GM19438 (cell line): Measurements from ENCODE around the gene ABCB10.
"Not testable (repeated sequence)": the region's sequence is repeated elsewhere in the genome, so short reads cannot be mapped to it uniquely, and the experiment has no call there.

Experiments
- ATAC-seq: cut with Tn5 transposase; IDR thresholded peaks from one replicate; pipeline ENCODE4 v1.9.1; 2021; ENCODE audit warnings: low read depth; ENCODE audit not compliant: unreplicated experiment

The ABCB10 gene

DNA sequence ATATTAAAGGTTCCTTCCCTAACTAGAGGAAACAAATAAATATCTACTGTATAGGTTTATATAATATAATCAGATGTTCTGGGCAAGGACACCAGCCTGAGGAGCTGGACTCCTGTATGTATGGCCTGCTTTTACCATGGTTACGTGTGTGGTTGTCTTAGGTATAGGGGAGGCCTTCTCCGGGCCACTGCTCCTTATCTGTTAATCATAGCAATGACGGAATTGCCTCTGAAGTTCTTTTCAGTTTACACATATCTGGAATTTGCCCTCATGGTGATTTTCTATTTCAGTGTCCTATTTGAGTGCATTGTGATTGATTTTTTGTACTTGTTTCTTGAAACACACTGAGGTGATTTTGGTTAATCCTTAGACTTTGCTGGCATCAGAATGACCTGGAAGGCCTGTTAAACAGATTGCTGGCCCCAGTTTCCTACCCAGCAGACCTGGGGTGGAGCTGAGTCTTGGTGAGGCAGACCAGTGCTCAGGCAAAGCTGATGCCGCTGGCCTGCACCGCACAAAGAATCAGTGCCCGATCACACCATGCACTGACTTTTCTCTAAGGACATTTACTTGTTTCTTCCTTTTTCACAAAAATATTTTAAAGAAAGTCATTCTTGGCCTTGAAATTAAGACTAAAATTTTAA is 18.5 kb downstream of the ABCB10 start:
- ATAC-seq, result no peak

DNA sequence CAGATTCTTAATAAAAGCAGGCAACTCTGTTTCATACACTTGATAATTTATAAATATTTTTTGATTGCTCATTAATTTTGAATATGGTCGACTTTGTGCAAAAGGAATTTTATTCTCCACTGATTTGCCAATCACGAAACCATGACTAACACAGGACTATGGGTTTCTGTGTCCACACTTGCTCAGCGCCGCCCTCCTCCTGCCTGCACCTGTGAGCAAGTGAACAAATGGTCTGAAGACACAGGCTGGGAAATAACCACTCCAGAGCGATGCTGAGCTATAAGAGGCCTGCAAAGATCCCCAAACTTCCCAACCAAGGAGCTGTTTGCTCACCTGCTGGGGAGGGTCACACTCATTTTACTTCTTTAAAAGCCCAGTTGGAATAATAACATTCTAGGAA is 19.6 kb downstream of the ABCB10 start:
- ATAC-seq, result no peak

DNA sequence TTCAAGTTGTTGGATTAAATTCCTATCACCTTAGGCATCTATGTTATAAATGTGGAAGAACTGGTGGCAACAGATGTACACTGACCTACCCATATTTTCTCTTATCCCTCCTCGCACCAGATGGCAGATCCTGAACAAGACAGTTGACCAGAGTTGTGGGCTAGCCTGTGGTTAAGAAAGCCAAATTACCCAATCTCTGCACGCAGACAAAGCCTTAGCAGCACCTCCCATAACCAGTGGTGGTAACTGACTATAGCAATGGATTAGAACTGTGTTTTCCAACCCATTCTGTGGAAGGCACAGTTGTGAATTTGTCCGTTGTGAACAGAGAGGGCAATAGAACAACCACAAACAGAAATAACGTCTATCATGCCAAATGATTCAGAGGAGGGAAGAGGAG is 20.6 kb downstream of the ABCB10 start:
- ATAC-seq, result no peak

DNA sequence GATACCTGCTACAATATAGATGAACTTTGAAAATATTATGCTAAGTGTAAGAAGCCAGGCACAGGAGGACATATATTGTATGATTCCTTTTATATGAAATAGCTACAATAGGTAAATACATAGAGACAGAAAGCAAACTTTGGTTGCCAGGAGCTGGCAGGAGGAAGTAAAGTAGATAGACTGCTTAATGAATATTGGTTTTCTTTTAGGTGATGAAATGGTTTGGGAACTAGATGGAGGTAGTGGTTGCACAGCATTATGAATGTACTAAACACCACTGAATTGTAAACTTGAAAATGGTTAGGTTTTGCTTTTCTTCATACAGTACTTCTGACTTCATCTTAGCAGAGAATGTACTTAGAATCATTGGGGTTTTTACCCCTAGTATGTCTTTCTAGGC is 21.5 kb downstream of the ABCB10 start:
- no peak for ATAC-seq

DNA sequence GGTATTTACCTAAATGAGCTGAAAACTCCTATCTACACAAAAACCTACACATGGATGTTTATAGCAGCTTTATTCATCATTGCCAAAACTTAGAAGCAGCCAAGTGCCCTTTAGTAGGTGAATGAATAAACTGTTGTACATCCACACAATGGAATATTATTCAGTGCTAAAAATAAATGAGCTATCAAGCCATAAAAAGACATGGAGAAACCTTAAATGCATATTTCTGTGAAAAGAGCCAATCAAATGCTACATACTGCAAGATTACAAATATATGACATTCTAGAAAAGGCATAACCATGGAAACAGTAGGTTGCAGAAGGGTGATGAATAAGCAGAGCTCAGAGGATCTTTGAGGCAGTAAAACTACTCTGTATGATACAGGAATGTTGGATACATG is 23.3 kb downstream of the ABCB10 start:
- ATAC-seq, result no peak

DNA sequence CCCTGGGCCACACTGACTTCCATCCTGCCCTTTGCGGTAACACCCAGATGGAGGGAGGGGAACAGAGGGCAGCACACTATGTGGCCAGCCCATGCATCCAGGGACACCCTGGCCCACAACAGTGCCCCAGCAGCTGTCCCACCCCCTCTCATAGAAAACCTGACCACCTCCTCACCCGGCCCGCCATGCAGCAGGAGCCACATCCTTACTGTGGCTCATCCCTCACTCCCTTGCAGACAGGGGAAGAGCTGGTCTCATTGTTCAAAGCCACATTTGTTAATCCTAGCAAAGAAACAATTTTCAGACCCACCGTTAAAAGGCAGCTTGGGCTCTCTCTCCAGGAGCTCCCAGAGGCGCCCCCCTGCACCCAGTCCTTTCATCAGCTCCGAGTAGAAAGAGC is 27.2 kb downstream of the ABCB10 start:
- ATAC-seq, result no peak

DNA sequence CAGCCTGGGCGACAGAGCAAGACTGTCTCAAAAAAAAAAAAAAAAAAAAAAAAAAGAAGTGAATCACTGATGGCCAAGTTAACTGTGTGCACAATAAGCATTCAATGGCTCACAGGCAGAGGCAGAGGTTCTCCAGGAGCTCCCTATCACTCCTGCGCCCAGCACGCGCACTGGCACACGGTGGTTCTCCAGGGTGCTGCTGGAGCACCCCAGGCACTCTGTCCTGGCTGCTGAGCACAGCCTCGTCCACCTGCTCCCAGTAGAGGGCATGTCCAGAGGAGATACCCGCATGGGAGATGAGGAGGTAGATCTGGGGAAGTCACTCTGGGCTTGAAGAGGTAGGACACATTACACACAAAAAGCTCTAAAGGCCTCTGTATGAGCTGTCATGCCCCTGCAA is 28.9 kb downstream of the ABCB10 start:
- ATAC-seq, result no peak

DNA sequence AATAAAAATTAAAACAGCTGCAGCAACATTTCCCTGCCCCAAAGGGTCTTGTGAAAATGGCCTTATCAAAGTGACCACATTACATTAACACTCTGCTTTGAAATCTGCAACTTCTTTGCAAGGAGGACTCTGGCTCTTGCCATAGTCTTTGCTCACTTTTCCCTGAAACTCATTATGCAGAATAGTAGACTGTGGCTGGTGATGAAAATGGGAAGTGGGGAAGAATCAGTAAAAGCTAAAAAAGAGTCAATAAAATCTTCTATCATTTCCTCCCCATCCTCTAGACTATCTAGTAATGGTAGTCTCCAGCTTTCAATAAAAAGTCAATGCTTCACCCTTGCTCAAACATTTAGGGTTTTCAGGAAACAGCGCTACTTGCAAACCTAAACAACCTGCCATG is 31.8 kb downstream of the ABCB10 start:
- ATAC-seq, result no peak

DNA sequence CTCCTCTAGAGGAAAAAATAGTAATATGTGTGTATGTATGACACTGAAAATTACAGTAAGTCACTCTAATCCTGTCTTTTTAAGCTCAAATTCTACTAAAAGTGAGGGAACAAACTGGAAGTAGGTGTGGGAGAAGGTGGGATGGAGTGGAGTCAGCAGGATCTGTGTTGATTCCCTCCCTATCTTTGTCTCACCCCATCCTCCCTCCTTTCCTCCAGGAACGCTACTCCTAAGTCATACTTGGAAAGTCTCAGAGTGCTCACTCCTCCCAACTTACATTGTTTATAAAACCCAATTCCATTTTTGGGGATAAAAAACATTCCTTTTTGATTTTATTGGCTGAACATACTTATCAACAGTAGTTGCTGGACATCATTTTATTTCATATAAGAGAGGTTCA is 35.5 kb downstream of the ABCB10 start:
- ATAC-seq, result no peak

DNA sequence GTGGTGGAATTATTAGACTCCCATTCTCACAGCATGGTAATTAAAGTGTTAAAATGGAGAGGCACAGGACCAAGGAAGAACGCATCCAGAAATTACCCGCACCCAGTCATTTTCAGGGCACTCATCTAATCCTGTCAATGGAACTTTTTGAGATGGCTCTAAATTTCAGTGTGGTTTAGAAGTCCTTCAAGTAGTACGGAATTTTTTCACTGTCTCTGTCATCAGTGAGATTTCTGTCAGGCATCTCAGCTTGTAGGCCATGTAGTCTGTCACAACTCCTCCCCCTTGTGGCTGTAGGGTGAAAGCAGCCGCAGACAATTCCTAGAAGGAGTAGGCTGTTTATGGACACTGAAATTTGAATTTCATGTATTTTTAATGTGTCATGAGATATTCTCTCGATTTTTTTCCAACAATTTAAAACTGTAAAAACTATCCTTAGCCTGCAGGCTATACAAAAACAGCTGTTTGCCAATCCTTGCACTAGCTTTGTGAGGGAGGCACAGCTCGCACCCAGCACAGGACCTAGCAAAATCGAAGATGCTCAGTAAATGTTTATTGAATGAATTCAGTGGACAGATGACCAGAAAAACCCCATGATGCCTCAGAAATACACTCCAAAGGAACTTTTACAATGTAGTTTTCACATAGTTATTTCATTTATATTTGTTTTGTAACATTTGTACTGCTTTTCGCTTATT is 43.8 kb downstream of the ABCB10 start:
- no peak for ATAC-seq

DNA sequence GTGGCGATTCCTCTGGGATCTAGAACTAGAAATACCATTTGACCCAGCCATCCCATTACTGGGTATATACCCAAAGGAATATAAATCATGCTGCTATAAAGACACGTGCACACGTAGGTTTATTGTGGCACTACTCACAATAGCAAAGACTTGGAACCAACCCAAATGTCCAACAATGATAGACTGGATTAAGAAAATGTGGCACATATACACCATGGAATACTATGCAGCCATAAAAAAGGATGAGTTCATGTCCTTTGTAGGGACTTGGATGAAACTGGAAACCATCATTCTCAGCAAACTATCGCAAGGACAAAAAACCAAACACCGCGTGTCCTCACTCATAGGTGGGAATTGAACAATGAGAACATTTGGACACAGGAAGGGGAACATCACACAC is 46.9 kb downstream of the ABCB10 start:
- not testable (repeated sequence) for ATAC-seq

DNA sequence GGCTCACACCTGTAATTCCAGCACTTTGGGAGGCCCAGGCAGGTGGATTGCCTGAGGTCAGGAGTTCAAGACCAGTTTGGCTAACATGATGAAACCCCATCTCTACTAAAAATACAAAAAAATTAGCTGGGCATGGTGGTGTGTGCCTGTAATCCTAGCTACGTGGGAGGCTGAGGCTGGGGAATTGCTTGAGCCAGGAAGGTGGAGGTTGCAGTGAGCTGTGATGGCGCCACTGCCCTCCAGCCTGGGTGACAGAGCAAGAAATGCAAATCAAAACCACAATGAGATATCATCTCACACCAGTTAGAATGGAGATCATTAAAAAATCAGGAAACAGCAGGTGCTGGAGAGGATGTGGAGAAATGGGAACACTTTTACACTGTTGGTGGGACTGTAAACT is 47.3 kb downstream of the ABCB10 start:
- not testable (repeated sequence) for ATAC-seq

DNA sequence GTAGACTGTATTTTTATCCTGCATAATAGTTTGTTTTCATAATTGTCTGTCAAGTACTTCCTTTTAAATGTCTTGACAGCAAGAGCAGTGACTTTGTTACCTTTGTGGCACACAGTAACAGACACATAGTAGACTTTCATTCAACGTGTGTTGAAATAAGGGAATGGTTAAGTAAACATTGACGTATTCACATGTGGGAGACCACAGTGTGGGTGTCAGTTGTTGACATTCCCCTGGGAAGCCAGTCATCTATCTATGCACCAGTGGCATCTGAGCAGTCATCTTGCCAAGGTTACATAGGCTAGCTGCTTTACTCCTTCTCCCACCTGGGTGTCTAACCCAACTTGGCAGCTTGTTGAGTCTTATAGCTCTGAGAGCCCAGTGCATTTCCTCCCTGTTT is 48.9 kb downstream of the ABCB10 start:
- no peak for ATAC-seq

DNA sequence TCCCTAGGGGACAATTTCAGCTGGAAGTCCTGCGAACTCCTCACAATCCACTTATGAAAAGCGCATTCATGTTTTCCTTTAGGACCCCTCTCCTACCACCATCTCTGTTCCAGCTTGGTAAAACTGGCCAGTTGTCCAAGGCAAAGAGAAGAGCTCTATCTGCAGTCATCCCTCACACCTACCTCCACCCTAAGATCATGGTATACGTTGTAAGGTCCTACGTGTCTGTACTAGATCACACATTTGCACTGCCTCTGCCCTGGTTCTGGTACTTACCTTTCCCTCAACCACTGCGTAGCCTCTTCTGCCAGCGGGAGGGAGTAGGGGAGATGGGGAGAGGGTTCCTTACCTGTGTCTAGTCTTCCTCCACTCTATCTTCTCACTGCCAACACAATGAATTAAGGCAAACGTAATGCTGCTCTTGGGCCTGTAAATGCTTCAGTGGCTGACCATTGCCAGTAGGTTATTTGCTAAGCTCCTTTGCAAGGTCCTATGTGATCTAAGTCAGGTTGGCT is 49.6 kb downstream of the ABCB10 start:
- no peak for ATAC-seq

DNA sequence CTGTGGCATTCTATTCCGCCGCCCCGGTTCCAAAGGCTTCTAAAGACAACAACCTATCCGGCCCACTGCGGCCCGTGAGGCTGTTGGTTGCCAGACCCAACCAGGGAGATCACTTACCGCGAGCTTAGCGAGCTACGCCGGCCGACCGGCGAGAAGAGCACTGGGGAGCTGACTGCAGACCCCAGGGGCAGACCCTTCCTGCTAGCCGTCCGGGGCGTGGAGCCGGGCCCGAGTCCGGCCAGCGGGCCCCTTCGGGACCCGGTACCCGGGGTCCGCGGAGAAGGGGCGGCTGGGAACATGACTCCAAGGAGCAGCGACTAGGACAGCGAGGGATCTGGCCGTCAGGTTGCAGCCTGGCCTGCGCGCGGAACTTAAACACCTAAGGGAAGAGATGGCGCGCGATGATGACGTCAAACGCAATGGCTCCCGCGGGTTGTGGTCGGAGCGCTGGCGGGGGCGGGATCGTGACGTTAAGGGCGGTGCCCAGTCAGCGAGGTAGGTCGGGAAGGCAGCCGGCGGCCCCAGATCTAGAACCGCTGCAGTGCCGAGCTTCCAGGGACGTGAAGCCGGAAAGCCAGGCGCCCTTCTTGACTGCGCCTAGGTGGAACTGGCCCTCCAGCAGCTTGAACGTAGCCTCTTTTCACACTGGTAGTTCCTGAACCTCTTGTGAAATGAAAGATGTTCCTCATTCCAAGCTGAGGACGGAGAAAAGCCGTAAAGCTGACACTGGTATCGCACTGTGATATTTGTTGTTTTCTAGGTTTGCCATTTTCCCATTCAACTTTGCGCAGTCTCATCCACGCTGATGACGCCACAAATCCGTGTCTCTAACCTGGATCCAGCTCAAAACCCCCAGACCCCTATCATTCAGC is 50.3 kb downstream of the ABCB10 start, which contains the start of gene NUP133:
TSS of gene NUP133 (minus strand) at position 391 of the 872 bp plus-strand sequence. CDS start at position 299, 92 bp downstream.
- ATAC-seq, result peak; percentile 97

DNA sequence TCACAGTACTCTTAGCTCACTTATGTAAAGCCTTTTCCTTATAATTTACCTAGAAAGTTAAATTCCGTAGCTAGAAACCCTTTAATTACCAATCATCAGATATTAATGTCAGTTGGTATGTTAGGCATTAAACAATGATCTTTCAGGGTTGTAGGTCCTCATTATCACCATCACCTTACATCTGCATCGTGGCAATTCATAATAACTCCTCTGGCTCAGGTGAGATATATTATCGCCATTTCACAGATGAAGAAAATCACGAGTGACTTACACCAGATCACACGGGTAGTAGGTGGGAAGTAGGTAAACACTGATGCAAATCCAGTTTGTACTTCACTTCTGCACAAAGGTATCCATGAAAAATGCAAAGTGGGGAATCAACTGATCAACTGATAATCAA is 51.0 kb downstream of the ABCB10 start:
- no peak for ATAC-seq

DNA sequence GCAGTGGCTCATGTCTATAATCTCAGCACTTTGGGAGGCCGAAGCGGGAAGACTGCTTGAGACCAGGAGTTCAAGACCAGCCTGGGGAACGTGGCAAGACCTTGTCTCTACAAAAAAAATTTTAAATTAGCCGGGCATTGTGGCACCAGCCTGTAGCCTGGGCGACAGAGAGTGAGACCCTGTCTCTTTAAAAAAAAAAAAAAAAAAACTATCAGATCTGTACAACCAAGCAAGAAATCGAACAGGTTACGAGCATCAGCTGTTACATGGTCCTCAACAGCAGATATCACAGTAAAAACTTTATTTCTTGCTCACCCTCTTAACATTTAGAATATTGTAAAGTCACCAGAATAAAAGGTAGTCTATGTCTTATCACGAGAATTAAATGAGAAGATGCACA is 51.9 kb downstream of the ABCB10 start:
- ATAC-seq, result no peak

DNA sequence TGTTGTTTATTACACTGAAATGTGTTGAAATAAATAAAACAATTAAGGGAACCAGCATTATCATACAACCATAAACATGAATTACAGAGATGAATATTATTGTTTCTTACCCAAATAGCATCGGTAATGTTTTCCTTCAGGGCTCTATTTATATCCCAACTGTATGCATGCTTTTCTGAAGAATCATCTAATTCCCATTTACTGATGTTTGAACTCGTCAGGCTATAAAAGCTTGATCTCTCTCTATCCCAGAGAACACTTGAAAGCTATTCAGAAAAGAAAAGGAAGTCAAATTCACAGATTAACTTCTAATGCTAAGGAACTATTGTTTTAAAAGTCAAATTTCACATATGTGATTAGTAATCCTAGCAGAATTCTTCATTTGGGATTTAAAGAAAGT is 62.7 kb downstream of the ABCB10 start:
- ATAC-seq, result no peak

DNA sequence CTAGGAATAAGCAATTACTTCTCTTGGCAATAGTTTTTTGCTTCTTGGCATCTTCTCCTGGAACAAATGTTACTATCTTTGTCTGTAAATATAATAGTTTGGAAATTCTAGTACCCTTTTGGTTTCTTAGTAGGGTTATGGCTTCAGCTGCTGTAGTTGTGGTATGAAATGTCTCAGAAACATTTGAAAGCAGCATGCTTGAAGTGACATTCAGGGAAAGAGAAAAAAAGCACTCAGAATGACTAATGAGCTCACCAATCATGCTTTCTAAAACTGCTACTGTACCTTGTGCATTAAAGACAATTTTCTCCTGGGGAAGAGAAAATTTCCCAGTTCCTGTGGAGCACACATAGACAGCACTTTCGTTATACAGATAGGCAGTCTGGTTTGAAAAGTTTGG is 71.3 kb downstream of the ABCB10 start:
- no peak for ATAC-seq

DNA sequence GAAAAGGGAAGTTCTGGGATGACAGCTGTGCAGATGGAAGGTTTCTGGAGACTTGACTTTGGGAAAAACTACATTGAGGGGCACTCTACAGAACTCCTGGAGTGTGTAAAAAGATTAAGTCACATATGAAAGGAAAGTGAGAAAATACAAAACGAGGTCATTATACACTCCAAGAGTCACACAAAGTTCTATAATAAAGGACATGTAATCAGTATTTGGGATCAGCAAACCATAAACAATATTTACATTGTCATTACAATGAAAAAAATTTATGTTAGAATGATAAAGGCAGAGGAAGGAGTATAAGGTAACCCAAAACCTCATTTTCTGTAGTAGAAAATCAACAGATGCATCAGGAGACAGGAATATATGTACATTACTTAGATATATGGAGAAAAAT is 73.2 kb downstream of the ABCB10 start:
- no peak for ATAC-seq

DNA sequence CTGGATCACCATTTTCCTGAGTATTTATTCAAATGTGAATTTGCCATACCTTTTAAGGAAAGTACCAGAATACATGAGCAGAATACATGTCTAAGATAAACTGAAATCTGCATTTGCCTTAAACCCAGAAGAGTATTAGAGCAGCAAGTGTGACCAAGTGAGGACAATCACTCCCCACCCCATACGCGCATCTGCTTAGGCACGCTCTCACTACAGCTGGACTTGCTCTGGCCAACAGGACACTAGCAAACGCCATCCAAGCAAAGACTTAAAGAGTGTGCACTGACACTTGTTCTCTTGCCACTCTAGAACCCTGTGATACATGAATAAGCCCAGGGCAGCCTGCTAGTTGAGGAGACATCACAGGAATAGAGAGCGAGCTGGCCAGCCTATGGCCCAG is 76.0 kb downstream of the ABCB10 start:
- no peak for ATAC-seq
